ENCODE results near the gene RMI2. TPM values are rescaled to one million over a fixed set of nuclear protein-coding genes. Genes with fewer than 3 reads are reported as not detected.

The RMI2 gene
- total RNA-seq, 2 donors from 2014 or later: 12.0 to 46.3 TPM

DNA sequence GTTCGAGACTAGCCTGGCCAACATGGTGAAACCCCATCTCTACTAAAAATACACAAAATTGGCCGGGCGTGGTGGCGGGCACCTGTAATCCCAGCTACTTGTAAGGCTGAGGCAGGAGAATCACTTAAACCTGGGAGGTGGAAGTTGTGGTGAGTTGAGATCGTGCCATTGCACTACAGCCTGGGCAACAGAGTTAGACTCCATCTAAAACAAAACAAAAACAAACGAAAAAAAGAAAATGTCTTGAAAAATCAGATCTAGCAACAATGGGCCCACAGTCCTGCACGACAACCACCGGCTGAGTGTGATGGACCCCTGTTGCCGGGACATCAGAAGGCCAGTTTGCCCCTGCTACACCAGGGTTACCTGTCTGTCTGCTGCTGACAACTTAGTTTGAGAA lies 3.9 kb upstream of the RMI2 start:
- no peak overlapping the region for H3K9ac ChIP-seq (ENCODE audit: low read depth in 2 of 2, low read length in 2 of 2)
- TF ChIP-seq, protein P1, sequence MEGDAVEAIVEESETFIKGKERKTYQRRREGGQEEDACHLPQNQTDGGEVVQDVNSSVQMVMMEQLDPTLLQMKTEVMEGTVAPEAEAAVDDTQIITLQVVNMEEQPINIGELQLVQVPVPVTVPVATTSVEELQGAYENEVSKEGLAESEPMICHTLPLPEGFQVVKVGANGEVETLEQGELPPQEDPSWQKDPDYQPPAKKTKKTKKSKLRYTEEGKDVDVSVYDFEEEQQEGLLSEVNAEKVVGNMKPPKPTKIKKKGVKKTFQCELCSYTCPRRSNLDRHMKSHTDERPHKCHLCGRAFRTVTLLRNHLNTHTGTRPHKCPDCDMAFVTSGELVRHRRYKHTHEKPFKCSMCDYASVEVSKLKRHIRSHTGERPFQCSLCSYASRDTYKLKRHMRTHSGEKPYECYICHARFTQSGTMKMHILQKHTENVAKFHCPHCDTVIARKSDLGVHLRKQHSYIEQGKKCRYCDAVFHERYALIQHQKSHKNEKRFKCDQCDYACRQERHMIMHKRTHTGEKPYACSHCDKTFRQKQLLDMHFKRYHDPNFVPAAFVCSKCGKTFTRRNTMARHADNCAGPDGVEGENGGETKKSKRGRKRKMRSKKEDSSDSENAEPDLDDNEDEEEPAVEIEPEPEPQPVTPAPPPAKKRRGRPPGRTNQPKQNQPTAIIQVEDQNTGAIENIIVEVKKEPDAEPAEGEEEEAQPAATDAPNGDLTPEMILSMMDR (IDR thresholded peaks at IDR 0.05): no peak
- intact Hi-C loops (cut with DNase I): no loop called here
- H3K4me1 ChIP-seq: no peaks in the 10 kb centered on the region
- DNase-seq: no peak
- no peaks in the 10 kb centered on the region for H3K36me3 ChIP-seq
- H3K27ac ChIP-seq: no peak overlapping the region
- H3K9me3 ChIP-seq: no peaks in the 10 kb centered on the region
- H3K4me3 ChIP-seq: no peak overlapping the region
- H3K27me3 ChIP-seq: no peaks in the 10 kb centered on the region

DNA sequence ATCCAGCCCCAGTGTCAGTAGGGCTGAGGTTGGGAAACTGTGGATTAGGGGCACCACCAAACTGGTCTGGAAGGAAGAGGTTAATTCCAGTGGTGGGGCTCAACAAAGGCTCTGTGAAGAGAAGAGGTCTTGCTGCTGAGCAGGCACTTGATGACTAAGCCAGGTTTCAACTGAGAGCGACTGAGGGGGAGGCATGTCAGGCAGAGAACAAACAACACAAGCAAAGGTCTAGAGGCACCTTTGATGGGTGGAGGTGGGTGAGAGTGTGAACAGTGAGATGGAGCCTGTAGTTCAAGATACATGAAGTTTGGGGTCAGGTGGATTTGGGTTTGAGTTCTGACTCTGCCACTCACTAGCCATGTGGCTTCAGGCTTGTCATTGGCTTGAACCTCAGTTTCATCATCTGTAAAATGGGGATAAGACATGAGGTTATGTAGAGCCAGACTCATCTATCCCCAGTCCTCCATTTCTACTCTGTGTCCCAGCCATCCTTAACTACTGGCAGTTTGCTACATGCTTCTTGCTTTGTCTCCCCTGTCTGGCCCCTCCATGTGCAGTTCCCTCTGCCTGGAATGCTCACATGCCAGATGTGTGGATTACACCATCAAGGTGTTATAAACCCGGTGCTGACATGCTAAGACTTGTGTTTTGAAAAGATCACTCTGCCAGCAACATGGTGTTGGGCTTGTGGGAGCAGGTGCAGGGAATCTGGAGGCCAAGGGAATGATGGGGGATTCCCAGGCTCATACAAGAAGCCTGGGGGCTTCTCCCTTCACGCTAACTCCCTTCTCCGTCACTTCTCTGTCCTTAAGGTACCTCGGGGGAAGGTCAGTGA lies 3.0 kb upstream of the RMI2 start:
- Histone ChIP-seq H3K9ac (ENCODE audit: low read depth in 2 of 2, low read length in 2 of 2) (no peak overlapping the region), H3K4me3 (no peak overlapping the region), H3K27me3 (no peaks in the 10 kb centered on the region), H3K4me1 (no peaks in the 10 kb centered on the region), H3K36me3 (no peaks in the 10 kb centered on the region), H3K27ac (no peak overlapping the region), H3K9me3 (no peaks in the 10 kb centered on the region)
- DNase-seq: no peak
- TF ChIP-seq, protein P1 (IDR thresholded peaks at IDR 0.05): no peak
- intact Hi-C loops (cut with DNase I): no loop called here

DNA sequence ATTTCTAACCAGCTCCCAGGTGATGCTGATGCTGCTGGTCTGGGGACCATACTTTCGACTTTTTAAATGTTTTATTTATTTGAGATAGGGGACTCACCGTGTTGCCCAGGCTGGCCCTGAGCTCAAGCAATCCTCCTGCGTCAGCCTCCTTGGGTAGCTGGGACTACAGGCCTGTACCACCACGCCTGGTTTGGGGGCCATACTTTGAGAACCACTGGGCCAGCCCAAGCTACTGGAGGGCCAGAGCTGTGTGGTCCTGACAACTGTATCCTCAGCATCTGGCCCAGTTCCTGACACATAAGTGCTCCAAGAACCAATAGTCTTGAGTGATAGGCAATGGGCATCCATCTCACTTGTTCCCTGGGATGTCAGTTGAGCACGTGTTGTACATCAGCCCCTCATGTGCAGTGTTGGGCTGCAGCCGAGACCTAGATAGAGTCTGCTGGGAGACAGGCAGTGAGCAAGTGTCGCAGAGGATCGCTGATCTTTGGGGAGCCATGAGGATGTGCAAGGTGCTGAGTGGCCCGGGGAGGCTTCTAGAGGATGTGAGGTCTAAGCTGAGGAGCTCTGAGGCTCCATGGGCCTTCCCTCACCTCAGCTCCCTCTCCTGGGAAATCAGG lies 1.6 kb downstream of the RMI2 start:
- no peak overlapping the region for H3K4me3 ChIP-seq
- H3K9ac ChIP-seq (ENCODE audit: low read depth in 2 of 2, low read length in 2 of 2): no peak overlapping the region
- DNase-seq: no peak
- intact Hi-C loops (cut with DNase I): loop anchor here (5.0 kb wide), 1 partner anchor 90 kb away; the partner anchor contains the start of gene SOCS1
- TF ChIP-seq, protein P1 (IDR thresholded peaks at IDR 0.05): no peak
- H3K4me1 ChIP-seq: no peaks in the 10 kb centered on the region
- H3K27me3 ChIP-seq: no peaks in the 10 kb centered on the region
- H3K9me3 ChIP-seq: no peaks in the 10 kb centered on the region
- no peaks in the 10 kb centered on the region for H3K36me3 ChIP-seq
- H3K27ac ChIP-seq: no peak overlapping the region

DNA sequence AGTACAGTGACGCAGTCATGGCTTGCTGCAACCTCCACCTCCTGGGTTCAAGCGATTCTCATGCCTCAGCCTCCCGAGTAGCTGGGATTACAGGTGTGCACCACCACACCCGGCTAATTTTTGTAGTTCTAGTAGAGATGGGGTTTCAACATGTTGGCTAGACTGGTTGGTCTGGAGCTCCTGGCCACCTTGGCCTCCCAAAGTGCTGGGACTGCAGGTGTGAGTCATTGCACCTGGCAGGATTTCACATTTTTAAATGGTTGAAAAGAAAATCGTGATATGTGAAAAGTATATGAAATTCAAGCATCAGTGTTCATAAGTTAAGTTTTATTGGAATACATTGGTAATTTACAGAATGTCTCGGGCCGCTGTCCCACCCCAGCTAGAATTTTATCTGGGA lies 2.6 kb downstream of the RMI2 start:
- Histone ChIP-seq H3K27me3 (no peaks in the 10 kb centered on the region), H3K9ac (ENCODE audit: low read depth in 2 of 2, low read length in 2 of 2) (no peak overlapping the region), H3K9me3 (no peaks in the 10 kb centered on the region), H3K27ac (no peak overlapping the region), H3K4me1 (no peaks in the 10 kb centered on the region), H3K4me3 (no peak overlapping the region), H3K36me3 (no peaks in the 10 kb centered on the region)
- DNase-seq: no peak
- TF ChIP-seq, protein P1 (IDR thresholded peaks at IDR 0.05): no peak
- intact Hi-C loops (cut with DNase I): loop anchor here (5.0 kb wide), 1 partner anchor 91 kb away; the partner anchor contains the start of gene SOCS1

DNA sequence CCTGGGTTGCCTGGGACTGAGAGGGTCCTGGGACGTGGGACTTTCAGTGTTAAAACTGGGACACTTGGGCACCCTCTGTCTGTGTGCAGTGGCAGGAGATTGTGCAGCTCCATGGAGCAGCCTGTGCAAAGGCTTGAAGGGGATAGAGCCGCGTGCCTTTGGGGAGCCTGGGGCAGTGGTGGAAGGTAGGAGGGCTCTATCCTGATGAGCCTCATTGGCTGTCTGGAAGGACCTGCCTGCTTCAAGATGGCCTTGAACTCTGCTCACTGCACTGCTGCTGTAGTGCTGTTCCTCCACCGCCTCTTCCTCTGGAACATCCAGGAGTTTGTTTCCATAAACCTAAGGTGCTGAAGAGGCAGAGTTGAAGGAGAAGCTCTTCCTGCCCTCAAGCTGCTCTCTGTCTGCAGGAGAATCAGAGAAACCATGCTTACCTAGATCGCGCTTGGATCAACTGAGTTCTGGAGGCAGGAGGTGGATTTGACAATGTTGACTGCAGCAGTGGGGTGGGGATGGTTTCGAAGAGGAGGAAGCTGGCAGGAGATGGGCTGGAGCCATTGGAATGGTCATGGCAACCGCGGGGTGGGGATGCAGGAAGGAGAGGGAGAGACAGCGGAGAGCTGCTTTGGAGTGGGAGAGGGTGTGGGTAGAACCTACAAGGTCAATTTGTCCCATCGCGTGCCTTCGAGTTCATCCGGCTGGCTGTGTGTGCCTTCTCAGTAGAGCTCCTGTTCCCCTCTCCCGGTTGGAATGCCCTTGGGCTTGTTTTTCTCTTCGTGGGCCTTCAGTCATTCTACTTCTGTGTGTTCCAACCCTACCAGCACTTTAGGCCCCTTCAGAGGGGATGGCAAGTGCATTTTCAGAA lies 3.7 kb downstream of the RMI2 start:
- Histone ChIP-seq H3K4me3 (no peak overlapping the region), H3K36me3 (no peaks in the 10 kb centered on the region), H3K27me3 (no peaks in the 10 kb centered on the region), H3K9ac (ENCODE audit: low read depth in 2 of 2, low read length in 2 of 2) (peak overlapping the region in 1 of 2 donors; percentile 21), H3K4me1 (no peaks in the 10 kb centered on the region), H3K27ac (peak overlapping the region; percentile 42), H3K9me3 (no peaks in the 10 kb centered on the region)
- intact Hi-C loops (cut with DNase I): loop anchor here (5.0 kb wide), 1 partner anchor 92 kb away; the partner anchor contains the start of gene SOCS1
- no peak for DNase-seq
- TF ChIP-seq, protein P1 (IDR thresholded peaks at IDR 0.05): no peak
